ENCODE results near the gene GNPTG.

DNA sequence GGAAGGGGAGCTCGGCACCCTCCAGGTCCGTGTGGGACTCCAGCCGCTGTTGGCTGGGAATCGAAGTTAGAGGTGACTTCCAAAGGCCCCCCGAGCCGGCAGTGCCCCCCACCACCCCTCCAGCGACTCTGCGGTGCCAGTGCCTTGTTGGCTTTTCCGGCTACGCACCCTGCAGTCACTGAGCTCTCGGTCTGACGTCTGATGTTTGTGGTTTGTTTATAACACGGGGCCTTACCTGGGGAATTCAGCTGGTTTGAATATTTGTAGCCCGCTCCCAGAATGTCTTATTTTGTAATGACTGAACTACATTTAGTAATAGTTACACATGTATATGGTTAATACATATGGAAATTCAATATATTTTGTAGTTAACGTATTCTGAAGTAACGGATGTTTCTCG is 25.3 kb upstream of the GNPTG start:
- TF ChIP-seq, protein P1, sequence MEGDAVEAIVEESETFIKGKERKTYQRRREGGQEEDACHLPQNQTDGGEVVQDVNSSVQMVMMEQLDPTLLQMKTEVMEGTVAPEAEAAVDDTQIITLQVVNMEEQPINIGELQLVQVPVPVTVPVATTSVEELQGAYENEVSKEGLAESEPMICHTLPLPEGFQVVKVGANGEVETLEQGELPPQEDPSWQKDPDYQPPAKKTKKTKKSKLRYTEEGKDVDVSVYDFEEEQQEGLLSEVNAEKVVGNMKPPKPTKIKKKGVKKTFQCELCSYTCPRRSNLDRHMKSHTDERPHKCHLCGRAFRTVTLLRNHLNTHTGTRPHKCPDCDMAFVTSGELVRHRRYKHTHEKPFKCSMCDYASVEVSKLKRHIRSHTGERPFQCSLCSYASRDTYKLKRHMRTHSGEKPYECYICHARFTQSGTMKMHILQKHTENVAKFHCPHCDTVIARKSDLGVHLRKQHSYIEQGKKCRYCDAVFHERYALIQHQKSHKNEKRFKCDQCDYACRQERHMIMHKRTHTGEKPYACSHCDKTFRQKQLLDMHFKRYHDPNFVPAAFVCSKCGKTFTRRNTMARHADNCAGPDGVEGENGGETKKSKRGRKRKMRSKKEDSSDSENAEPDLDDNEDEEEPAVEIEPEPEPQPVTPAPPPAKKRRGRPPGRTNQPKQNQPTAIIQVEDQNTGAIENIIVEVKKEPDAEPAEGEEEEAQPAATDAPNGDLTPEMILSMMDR (IDR thresholded peaks at IDR 0.05): no peak
- TF ChIP-seq EZH2 (IDR thresholded peaks at IDR 0.05) (no peak), EZH2phosphoT487 (IDR thresholded peaks at IDR 0.05) (no peak)
